GM23248 (cell line): ENCODE measurements around the gene FAM50B.

Source experiments
- EZH2 ChIP-seq: fragments of 200-600 bp; sonication (generic); IDR thresholded peaks from 2 replicates; pipeline ENCODE4 v1.6.1; 2018; ENCODE audit warnings: antibody characterized with exemption, mild to moderate bottlenecking; ENCODE audit not compliant: insufficient read depth, poor library complexity, severe bottlenecking
- EZH2phosphoT487 ChIP-seq: fragments of 200-600 bp; sonication (generic); IDR thresholded peaks from 2 replicates; pipeline ENCODE4 v1.6.1; 2018; ENCODE audit warnings: antibody characterized with exemption, moderate library complexity, mild to moderate bottlenecking, low read depth; ENCODE audit not compliant: insufficient read depth

DNA sequence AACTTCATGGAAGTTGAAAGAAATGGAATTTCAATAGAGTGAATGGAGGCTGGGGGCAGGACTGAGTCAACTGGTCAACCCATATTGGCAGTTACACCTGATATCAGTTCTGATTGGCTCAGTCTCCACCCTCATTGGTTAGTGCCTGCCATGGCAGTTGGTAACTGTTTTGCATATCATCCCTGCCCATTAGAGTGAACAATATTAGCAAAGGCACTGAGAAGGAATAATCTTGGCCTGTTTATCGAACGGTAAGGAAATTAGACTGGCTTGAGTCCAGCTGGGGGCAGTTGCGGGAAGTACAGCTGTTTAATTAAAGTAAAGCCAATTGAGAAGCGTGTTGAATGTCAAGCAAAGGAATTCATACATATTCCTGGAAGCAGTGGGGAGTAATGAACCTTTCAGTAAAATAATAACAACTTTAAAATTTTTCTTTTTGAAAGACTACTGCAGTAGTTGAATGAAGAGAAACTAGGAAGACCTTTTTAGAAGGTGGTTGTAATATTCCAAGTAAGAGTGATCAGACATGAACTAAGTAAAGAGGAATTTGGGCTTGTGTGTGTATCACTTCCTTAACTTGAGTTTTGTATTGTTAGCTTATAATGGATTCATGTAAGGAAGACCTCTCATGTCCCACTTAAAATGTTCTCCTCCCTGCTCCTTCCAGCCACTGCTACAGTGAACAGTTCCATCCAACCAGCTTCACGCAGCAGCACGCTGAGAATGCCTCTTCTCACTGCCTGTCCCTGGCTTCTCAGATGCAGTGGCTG, 17.2 kb upstream of the FAM50B start:
- TF ChIP-seq EZH2 (no peak), EZH2phosphoT487 (no peak)
